Loucy (cell line): ENCODE data around the gene NALCN.

Experiments used
- CTCF ChIP-seq: fragments of 200-600 bp; sonication (generic); conservative IDR thresholded peaks from 2 replicates; pipeline ENCODE4 v1.5.1; 2014; ENCODE audit warnings: mild to moderate bottlenecking, antibody characterized with exemption, low read length
- EZH2phosphoT487 ChIP-seq: fragments of 200-600 bp; IDR thresholded peaks from 2 replicates; pipeline ENCODE4 v1.6.1; 2018; ENCODE audit warnings: antibody characterized with exemption, mild to moderate bottlenecking, moderate library complexity, borderline replicate concordance

GRCh38 chr13:101434486-101434885 is 18.2 kb upstream of the NALCN start:
- TF ChIP-seq CTCF: no peak
- no peak for TF ChIP-seq EZH2phosphoT487
